Spinal cord (tissue), 10 donors: ENCODE measurements around the gene GALNT14. TPM values are rescaled to one million over a fixed set of nuclear protein-coding genes. Genes with fewer than 3 reads are reported as not detected.

ENCODE experiments used
- DNase-seq, 6 donors: peaks; one replicate each; pipeline versions ENCODE4 v3.0.0 to v3.0.0-alpha.2; 2013 to 2015; ENCODE audit warnings: low spot score in 6 of 6, low read depth in 4 of 6
- H3K27ac ChIP-seq: one replicate; pipeline ENCODE4 v1.5.1; 2013; ENCODE audit warnings: low read depth, low read length, control low read depth
- H3K27me3 ChIP-seq: one replicate; pipeline ENCODE4 v1.6.1; 2013; ENCODE audit warnings: low read length; ENCODE audit not compliant: control insufficient read depth, insufficient read depth
- H3K36me3 ChIP-seq: one replicate; pipeline ENCODE4 v1.6.1; 2013; ENCODE audit warnings: low read length; ENCODE audit not compliant: control insufficient read depth, insufficient read depth
- H3K4me1 ChIP-seq: one replicate; pipeline ENCODE4 v1.6.1; 2013; ENCODE audit warnings: low read length; ENCODE audit not compliant: control insufficient read depth, insufficient read depth
- H3K4me3 ChIP-seq: one replicate; pipeline ENCODE4 v1.5.1; 2013; ENCODE audit warnings: low read depth, low read length, control low read depth
- H3K9me3 ChIP-seq: one replicate; pipeline ENCODE4 v1.6.1; 2013; ENCODE audit warnings: low read length; ENCODE audit not compliant: control insufficient read depth, insufficient read depth
- WGBS: methylation state at CpG from one replicate; pipeline ENCODE4 v1.1.5; 2013; ENCODE audit warnings: missing lambda C conversion rate; ENCODE audit not compliant: insufficient coverage; 5-methylcytosine and 5-hydroxymethylcytosine counted together
- polyA plus RNA-seq, 2 donors: library from polyadenylated mRNA; unstranded; fragments of 120-200 nt; gene quantifications; one replicate each; pipeline ENCODE4 v1.2.1, GENCODE V29; 2013; ENCODE audit not compliant: insufficient read length in 2 of 2
- total RNA-seq, 2 donors: library from RNA; depleted of rRNA in 1 of 2; stranded (reverse); fragments of 120-200 nt in 1 of 2; fragments of >200 nt in 1 of 2; gene quantifications; one replicate each; pipeline versions ENCODE4 v1.2.3 to v1.2.4, GENCODE V29; 2013 to 2014
- donor health status: healthy.

GALNT14 gene
- total and polyA plus RNA-seq, 4 donors: 4.6 to 25.1 (median 16.2) TPM

- no peaks in the 10 kb centered on the region for H3K27me3 ChIP-seq
- H3K4me1 ChIP-seq: peaks cover 13% of the 10 kb centered on the region
- DNase-seq: peak in 1 of 6 donors; percentile 27
These were observed 157.1 kb downstream of the GALNT14 start for GRCh38 chr2:30981096-30981495.

GRCh38 chr2:30979822-30980245 is 158.4 kb downstream of the GALNT14 start:
- Histone ChIP-seq H3K9me3 (no peaks in the 10 kb centered on the region), H3K36me3 (no peaks in the 10 kb centered on the region), H3K4me1 (peaks cover 13% of the 10 kb centered on the region), H3K4me3 (no peak overlapping the region), H3K27ac (no peak overlapping the region), H3K27me3 (no peaks in the 10 kb centered on the region)
- peak in 1 of 6 donors; percentile 21 for DNase-seq
- WGBS: 67% methylated on average over 6 of the region's 6 CpGs

More at GRCh38 chr2:30981096-30981495, 157.1 kb downstream of the GALNT14 start:
- 49% methylated on average over 2 of the region's 3 CpGs for WGBS
- Histone ChIP-seq H3K27ac (no peak overlapping the region), H3K4me3 (no peak overlapping the region), H3K36me3 (no peaks in the 10 kb centered on the region), H3K9me3 (no peaks in the 10 kb centered on the region)

DNA sequence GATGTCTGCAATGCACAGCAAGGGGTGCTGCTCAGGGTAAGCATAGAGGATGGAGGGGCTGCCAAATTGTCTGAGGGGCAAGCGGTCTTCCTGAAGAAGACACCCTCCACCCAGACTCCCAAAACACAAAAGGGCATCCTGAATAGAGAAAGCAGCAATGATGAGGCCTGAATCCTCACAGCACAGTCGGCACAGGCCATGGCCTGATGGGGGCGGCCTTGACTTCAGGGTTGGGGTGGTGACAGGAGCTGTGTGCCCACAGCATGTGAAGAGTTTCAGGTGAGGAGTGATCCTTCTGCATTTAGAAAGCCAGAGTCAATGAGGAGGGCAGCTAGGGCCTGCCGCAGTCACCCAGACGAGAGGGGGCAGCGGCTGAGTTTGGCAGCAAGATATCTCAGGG is 159.4 kb downstream of the GALNT14 start:
- Histone ChIP-seq H3K27ac (no peak overlapping the region), H3K27me3 (no peaks in the 10 kb centered on the region), H3K9me3 (no peaks in the 10 kb centered on the region), H3K4me1 (peaks cover 9% of the 10 kb centered on the region), H3K4me3 (no peak overlapping the region), H3K36me3 (no peaks in the 10 kb centered on the region)
- 96% methylated on average over 5 of the region's 6 CpGs for WGBS
- DNase-seq: no peak

GRCh38 chr2:30978044-30978443 is 160.2 kb downstream of the GALNT14 start:
- WGBS: 51% methylated on average over 4 of the region's 5 CpGs
- Histone ChIP-seq H3K27ac (no peak overlapping the region), H3K36me3 (no peaks in the 10 kb centered on the region), H3K9me3 (no peaks in the 10 kb centered on the region), H3K27me3 (no peaks in the 10 kb centered on the region), H3K4me1 (peaks cover 8% of the 10 kb centered on the region), H3K4me3 (no peak overlapping the region)
- no peak for DNase-seq

GRCh38 chr2:30975156-30975555 is 163.1 kb downstream of the GALNT14 start:
- Histone ChIP-seq H3K4me3 (no peak overlapping the region), H3K9me3 (no peaks in the 10 kb centered on the region), H3K4me1 (peaks cover 12% of the 10 kb centered on the region), H3K27ac (no peak overlapping the region), H3K36me3 (no peaks in the 10 kb centered on the region), H3K27me3 (no peaks in the 10 kb centered on the region)
- WGBS: 67% methylated on average over 3 of the region's 3 CpGs
- DNase-seq: no peak

DNA sequence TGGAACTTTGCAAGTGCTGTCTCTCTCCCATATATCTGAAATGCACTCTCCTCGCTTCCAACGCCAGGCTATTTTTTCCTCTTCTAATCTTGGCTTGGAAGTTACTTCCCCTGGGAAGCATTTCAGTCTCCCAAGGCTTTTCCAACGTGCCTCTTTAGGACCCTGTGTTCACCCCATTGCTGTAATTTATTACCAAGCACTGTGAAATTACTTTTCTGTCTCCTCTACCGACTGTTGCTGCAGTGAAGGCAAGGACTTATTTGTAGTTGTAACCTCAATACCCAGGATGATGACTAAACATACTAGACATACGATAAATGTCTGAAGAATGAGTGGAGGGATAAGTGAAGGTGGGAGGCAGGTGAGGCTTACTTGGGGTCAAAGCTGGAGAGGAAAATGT is 163.7 kb downstream of the GALNT14 start:
- DNase-seq: peak in 1 of 6 donors; percentile 47
- 67% methylated on average over 3 of the region's 5 CpGs for WGBS
- Histone ChIP-seq H3K4me3 (no peak overlapping the region), H3K27ac (no peak overlapping the region), H3K36me3 (no peaks in the 10 kb centered on the region), H3K27me3 (no peaks in the 10 kb centered on the region), H3K9me3 (no peaks in the 10 kb centered on the region), H3K4me1 (peaks cover 6% of the 10 kb centered on the region)

DNA sequence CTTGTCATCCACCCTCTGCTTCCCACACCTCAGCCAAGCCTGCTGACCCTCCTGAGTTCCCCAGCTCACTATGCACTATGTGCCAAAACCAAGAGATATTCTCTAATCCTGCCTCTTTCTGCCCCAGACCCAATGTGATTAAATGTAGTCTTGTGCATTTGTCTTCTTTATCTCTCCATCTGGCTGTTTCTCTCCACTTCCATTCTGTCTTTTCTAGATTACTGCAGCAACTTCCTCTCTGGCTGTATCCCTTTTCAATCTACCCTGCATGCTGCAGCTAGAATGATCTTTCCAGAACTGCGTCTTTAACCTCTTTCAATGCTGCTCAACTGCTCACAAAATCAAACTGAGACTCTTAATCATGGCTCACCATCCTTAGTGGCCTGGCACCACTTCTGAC is 164.1 kb downstream of the GALNT14 start:
- Histone ChIP-seq H3K27ac (no peak overlapping the region), H3K36me3 (no peaks in the 10 kb centered on the region), H3K4me1 (peaks cover 5% of the 10 kb centered on the region), H3K9me3 (no peaks in the 10 kb centered on the region), H3K4me3 (no peak overlapping the region), H3K27me3 (no peaks in the 10 kb centered on the region)
- WGBS: 11% methylated on average over 1 of the region's 1 CpG
- no peak for DNase-seq

DNA sequence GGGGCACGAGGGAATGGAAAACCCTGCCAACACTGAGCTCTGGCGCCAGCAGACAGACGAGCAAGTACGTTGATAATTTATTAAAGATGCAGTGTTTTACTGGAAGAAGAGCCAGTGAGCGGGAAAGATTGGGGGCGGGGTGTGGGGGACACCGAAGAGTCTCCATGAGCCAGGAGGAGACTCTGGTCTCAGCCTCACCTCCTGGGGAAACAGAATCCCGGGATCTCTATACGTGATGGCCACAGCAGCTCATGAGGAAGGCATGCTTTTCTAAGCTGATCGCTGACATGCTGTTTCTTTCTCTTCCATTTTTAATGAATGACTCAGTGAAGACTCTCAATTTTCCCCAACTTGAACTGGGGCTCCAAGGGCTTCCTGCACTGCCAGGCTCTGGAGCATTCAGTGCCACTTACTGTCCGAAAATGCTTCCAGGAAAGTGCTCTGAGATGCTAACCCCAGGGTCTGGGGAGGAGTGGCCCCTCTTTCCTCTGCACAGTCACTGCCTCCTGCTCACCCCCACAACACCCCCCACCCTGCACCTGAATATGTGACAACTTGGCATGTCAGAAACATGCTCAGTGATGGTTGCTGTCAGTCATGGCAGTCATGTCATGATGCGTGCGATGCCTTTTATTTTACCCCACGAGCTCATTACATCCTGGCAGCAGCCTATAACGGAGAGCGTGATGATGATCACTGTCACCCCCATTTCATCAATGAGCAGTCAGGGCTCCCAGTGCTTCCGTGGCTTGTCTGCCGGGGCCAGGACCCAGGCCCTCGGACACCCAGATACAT is 166.8 kb downstream of the GALNT14 start:
- 65% methylated on average over 16 of the region's 19 CpGs for WGBS
- Histone ChIP-seq H3K27ac (no peak overlapping the region), H3K27me3 (no peaks in the 10 kb centered on the region), H3K9me3 (no peaks in the 10 kb centered on the region), H3K36me3 (no peaks in the 10 kb centered on the region), H3K4me3 (no peak overlapping the region), H3K4me1 (peaks cover 7% of the 10 kb centered on the region)
- peak in 1 of 6 donors; percentile 59 for DNase-seq

DNA sequence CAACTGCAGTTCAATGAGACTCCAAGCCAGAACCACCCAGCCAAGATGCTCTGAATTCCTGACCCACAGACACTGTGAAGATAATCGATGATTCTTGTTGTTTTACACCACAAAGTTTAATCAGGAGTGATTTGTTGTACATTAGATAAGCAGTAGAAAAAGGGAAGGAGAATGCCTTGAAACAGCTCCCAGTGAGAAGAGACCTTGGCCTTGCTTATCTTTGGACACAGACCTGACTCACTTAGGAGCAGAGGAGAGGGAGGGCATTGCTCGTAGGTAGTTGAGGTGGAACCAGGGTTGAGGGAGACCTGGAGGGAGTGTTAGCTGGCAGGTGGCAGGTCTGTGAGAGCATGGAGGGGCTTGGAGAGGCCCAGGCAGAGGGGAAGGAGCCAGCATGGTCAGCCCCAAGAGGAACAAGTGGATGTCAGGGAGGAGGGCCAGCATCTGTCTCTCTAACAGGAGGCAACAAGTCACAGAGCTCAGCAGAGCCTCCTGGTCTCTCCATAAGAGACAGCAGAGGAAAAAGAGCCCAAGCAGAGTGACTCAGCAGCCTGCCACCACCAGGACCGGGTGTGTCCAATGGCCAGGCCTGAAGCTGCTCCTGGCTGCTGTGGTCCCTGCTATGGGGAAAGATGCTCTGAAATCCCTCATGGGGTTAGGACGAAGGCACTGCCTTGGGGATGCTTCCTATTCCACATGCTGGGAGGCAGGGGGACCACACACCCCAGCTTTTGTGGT is 169.4 kb downstream of the GALNT14 start:
- no peak for DNase-seq
- no peak overlapping the region for H3K4me3 ChIP-seq
- no peaks in the 10 kb centered on the region for H3K27me3 ChIP-seq
- 74% methylated on average over 3 of the region's 4 CpGs for WGBS
- no peaks in the 10 kb centered on the region for H3K9me3 ChIP-seq
- H3K4me1 ChIP-seq: peaks cover 9% of the 10 kb centered on the region
- no peak overlapping the region for H3K27ac ChIP-seq
- peaks cover 8% of the 10 kb centered on the region for H3K36me3 ChIP-seq
